ENCODE results near the gene SLC4A5. TPM values are rescaled to one million over a fixed set of nuclear protein-coding genes. Genes with fewer than 3 reads are reported as not detected.

The SLC4A5 gene
- total RNA-seq, 4 donors from 2014 or later = 3.2 to 30.4 (median 4.2) TPM

DNA sequence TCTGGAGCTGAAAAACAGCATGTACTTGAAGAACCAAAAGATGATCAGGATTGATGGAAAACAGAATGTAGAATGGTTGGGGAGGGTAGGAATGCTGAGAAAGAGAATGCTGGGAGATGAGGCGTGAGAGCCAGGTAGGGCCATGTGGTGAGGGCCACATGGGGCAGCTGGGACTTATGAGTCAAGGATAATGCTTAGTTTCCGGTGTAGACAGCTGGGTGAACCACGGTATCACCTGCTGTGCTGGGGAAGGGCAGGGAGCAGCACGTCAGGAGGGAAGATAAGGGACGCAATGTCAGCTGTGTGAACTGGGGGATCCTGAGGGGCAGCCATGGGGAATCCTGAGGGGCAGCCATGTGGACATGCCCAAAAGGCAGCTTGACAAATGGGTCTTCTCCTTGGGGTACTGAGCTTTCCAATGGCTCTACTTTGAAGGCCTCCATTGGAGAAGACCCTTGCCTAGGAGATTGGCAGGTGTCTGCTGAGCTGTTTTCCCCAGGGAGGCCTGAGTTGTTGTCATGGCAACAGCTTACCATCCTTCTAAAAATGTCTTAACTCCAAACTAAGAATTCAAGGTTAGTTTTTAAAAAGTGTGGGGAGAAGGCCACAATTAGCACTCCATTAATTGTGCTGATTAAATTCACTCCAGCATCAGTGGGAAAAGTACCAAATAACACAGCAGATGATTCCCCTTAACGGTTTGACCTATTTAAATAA, 93.7 kb downstream of the SLC4A5 start:
- Histone ChIP-seq H3K27me3 (no peaks in the 10 kb centered on the region), H3K36me3 (peaks cover 8% of the 10 kb centered on the region), H3K9me3 (no peaks in the 10 kb centered on the region), H3K4me3 (no peak overlapping the region), H3K4me1 (no peaks in the 10 kb centered on the region), H3K27ac (no peak overlapping the region)
- DNase-seq (ENCODE audit: low spot score in 2 of 2) = no peak
- TF ChIP-seq POLR2AphosphoS5 (IDR thresholded peaks at IDR 0.05) = no peak
- TF ChIP-seq, protein P1, sequence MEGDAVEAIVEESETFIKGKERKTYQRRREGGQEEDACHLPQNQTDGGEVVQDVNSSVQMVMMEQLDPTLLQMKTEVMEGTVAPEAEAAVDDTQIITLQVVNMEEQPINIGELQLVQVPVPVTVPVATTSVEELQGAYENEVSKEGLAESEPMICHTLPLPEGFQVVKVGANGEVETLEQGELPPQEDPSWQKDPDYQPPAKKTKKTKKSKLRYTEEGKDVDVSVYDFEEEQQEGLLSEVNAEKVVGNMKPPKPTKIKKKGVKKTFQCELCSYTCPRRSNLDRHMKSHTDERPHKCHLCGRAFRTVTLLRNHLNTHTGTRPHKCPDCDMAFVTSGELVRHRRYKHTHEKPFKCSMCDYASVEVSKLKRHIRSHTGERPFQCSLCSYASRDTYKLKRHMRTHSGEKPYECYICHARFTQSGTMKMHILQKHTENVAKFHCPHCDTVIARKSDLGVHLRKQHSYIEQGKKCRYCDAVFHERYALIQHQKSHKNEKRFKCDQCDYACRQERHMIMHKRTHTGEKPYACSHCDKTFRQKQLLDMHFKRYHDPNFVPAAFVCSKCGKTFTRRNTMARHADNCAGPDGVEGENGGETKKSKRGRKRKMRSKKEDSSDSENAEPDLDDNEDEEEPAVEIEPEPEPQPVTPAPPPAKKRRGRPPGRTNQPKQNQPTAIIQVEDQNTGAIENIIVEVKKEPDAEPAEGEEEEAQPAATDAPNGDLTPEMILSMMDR (IDR thresholded peaks at IDR 0.05) = no peak
- no peak for TF ChIP-seq EP300 (IDR thresholded peaks at IDR 0.05)
- TF ChIP-seq POLR2A (IDR thresholded peaks at IDR 0.05) = no peak
- WGBS = 77% methylated on average over 6 of the region's 6 CpGs

DNA sequence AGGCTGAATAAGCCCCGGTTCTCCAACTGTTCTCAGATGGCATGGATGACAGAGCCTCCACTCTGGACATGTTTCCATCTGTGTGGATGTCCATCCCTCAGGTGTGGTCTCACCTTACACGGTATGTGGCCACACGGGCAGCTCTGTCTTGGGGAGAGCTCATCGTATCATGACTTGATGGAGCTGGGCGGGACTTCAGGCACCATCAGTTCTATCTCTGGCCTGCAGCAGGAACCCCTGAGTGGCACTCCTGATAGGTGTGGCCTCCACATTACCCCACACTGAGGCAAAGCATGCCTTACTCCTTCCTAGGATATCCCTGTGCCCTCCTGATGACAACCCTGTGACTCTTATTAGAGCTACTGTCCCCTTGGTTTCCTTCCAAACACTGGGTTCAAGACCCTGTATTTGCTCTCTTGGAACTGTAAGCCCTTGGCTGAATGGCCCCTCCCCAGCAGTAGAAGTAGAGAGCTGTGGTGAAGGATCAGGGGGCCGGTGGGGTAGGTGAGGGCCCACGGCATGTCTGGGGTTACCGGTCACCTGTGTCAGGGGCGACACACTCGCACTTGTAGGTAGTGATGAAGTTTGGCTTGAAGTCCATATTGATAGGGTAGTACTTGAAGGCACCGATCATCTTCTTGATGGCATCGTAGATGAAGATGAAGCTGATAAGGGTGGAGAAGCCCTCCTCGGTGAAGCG, 96.6 kb downstream of the SLC4A5 start:
- H3K36me3 ChIP-seq = peaks cover 8% of the 10 kb centered on the region
- H3K4me3 ChIP-seq = no peak overlapping the region
- no peak for TF ChIP-seq POLR2A (IDR thresholded peaks at IDR 0.05)
- H3K27me3 ChIP-seq = no peaks in the 10 kb centered on the region
- no peak overlapping the region for H3K27ac ChIP-seq
- no peaks in the 10 kb centered on the region for H3K9me3 ChIP-seq
- H3K4me1 ChIP-seq = no peaks in the 10 kb centered on the region
- 96% methylated on average over 14 of the region's 14 CpGs for whole genome bisulfite sequencing
- DNase-seq (ENCODE audit: low spot score in 2 of 2) = no peak

DNA sequence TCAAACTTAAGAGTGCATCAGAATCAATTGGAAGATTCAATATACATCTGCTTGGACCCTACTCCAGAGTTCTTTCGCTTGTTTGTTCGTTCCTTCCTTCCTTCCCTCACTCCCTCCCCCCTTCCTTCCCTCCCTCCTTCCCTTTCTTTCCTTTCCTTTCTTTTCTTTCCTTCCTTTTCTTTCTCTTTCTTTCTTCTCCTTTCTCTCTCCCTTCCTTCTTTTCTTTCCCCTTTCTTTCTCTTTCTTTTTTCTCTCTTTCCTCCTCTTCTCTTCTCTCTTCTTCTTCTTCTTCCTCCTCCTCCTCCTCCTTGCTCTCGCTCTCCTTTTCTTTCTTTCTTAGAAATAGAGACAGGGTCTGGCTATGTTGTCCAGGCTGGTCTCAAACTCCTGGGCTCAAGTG, 98.9 kb downstream of the SLC4A5 start:
- WGBS = 96% methylated on average over 3 of the region's 3 CpGs
- Histone ChIP-seq H3K36me3 (peaks cover 8% of the 10 kb centered on the region), H3K9me3 (no peaks in the 10 kb centered on the region), H3K27ac (no peak overlapping the region), H3K27me3 (no peaks in the 10 kb centered on the region), H3K4me3 (no peak overlapping the region), H3K4me1 (no peaks in the 10 kb centered on the region)
- TF ChIP-seq, protein P1 (IDR thresholded peaks at IDR 0.05) = no peak
- TF ChIP-seq POLR2A (IDR thresholded peaks at IDR 0.05) (no peak), EP300 (IDR thresholded peaks at IDR 0.05) (no peak), POLR2AphosphoS5 (IDR thresholded peaks at IDR 0.05) (no peak)
- DNase-seq (ENCODE audit: low spot score in 2 of 2) = no peak

DNA sequence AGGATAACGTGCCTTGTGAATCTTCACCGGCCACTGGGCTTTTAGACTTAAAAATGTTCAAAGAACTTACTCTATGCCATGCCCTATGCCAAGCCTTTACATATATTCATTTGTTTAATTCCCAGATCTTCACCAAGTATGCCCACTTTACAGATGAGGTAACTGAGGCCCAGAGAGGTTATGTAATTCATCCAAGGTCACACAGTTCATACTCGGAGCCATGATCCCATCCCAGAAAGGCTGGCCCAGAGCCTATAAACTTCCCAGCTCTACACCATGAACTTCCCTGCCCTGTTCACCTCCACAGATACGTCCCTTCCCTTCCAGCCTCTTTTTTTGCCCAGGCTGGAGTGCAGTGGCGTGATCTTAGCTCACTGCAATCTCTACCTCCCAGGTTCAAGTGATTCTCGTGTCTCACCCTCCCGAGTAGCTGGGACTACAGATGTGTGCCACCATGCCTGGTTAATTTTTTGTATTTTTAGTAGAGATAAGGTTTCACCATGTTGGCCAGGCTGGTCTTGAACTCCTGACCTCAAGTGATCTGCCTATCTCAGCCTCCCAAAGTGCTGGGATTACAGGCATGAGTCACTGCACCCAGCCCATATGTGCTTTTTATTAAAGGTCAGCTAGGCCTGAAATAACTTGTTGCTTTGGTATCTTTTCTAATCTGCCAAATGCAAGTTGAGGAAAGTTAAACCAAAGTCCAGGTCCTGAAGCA, 100.7 kb downstream of the SLC4A5 start:
- no peak for DNase-seq (ENCODE audit: low spot score in 2 of 2)
- H3K9me3 ChIP-seq = no peaks in the 10 kb centered on the region
- no peaks in the 10 kb centered on the region for H3K4me1 ChIP-seq
- TF ChIP-seq POLR2A (IDR thresholded peaks at IDR 0.05) = no peak
- no peaks in the 10 kb centered on the region for H3K27me3 ChIP-seq
- no peak overlapping the region for H3K27ac ChIP-seq
- peaks cover 8% of the 10 kb centered on the region for H3K36me3 ChIP-seq
- WGBS = 91% methylated on average over 7 of the region's 7 CpGs
- no peak overlapping the region for H3K4me3 ChIP-seq

DNA sequence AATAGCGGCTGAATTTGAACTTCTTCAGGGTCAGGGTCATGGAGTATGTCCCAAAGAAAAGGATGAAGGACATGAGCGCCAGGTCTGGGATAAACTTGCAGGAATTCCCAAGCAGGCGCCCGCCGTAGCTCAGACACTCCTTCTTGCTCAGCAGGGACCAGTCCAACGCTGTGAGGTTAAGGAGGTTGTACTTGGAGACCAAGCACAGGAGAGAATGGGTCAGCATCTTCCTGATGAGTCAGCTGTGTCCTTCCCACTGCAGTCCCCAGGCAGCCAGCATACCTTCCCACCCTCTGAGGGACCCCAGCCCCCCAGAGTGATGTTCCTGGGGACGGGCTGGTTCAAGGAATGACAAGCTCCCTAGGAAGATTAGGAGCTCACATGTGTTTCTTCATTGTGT, 103.9 kb downstream of the SLC4A5 start:
- no peaks in the 10 kb centered on the region for H3K9me3 ChIP-seq
- no peak for DNase-seq (ENCODE audit: low spot score in 2 of 2)
- H3K36me3 ChIP-seq = peaks cover 8% of the 10 kb centered on the region
- no peaks in the 10 kb centered on the region for H3K27me3 ChIP-seq
- H3K27ac ChIP-seq = no peak overlapping the region
- WGBS = 86% methylated on average over 7 of the region's 7 CpGs
- H3K4me1 ChIP-seq = no peaks in the 10 kb centered on the region
- H3K4me3 ChIP-seq = no peak overlapping the region
- no peak for TF ChIP-seq POLR2AphosphoS5 (IDR thresholded peaks at IDR 0.05)
- TF ChIP-seq POLR2A (IDR thresholded peaks at IDR 0.05) = no peak
- TF ChIP-seq, protein P1 (IDR thresholded peaks at IDR 0.05) = no peak
- no peak for TF ChIP-seq EP300 (IDR thresholded peaks at IDR 0.05)

DNA sequence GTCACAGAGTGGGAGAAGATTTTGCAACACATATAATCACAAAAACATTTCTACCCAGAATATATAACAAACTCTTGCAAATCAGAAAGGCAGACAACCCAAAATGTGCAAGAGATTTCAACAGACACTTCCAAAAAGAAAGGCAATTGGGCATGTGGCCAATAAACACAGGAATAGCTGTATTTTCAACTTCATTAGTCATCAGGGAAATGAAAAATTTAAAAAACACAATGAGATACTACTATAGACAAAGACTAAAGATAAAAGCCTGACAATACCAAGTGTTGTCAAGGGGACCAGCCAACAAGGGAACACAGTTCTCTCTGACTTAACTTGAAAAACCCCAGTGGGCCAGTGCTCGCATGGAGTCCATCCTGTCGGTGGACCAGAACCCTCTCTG, 104.3 kb downstream of the SLC4A5 start:
- no peak for DNase-seq (ENCODE audit: low spot score in 2 of 2)
- Histone ChIP-seq H3K27ac (no peak overlapping the region), H3K4me3 (no peak overlapping the region), H3K27me3 (no peaks in the 10 kb centered on the region), H3K9me3 (no peaks in the 10 kb centered on the region), H3K36me3 (peaks cover 8% of the 10 kb centered on the region), H3K4me1 (no peaks in the 10 kb centered on the region)
- 85% methylated on average over 2 of the region's 2 CpGs for WGBS
- TF ChIP-seq EP300 (IDR thresholded peaks at IDR 0.05) (no peak), POLR2AphosphoS5 (IDR thresholded peaks at IDR 0.05) (no peak), POLR2A (IDR thresholded peaks at IDR 0.05) (no peak)
- TF ChIP-seq, protein P1 (IDR thresholded peaks at IDR 0.05) = no peak
